ENCODE data around the gene PHAF1.

Gene PHAF1

GRCh38 chr16:67163999-67164558 is 54.3 kb downstream of the PHAF1 start:
- TF ChIP-seq CTCF (IDR thresholded peaks at IDR 0.05; ENCODE audit: low read length) = no peak
- no peak for TF ChIP-seq EZH2 (IDR thresholded peaks at IDR 0.05; ENCODE audit: borderline replicate concordance, low read length)
- Histone ChIP-seq H3K36me3 (ENCODE audit: insufficient read depth, low read length) (no peaks in the 10 kb centered on the region), H3K27ac (ENCODE audit: low read depth, low read length, poor library complexity, severe bottlenecking) (no peak overlapping the region), H3K4me2 (ENCODE audit: low read length) (peak overlapping the region; percentile 56; the same call in 1 of the 2 replicates), H3K4me1 (ENCODE audit: insufficient read depth, low read length, severe bottlenecking) (peaks cover 20% of the 10 kb centered on the region), H3F3A (ENCODE audit: insufficient read depth, low read length) (no peaks in the 10 kb centered on the region), H3K79me2 (ENCODE audit: insufficient read depth, low read length) (no peaks in the 10 kb centered on the region), H2AFZ (ENCODE audit: low read length) (no peak overlapping the region), H3K4me3 (ENCODE audit: low read depth, low read length, poor library complexity, severe bottlenecking) (peak overlapping the region; percentile 44), H3K9me2 (ENCODE audit: low read depth, low read length) (no peaks in the 10 kb centered on the region), H4K20me1 (ENCODE audit: insufficient read depth, low read length) (no peaks in the 10 kb centered on the region), H3K27me3 (ENCODE audit: insufficient read depth, low read length) (no peaks in the 10 kb centered on the region; the same call in 1 of the 2 replicates), H3K9ac (ENCODE audit: low read length) (no peak overlapping the region), H3K9me3 (ENCODE audit: low read length) (no peaks in the 10 kb centered on the region)

- no peaks in the 10 kb centered on the region for H3K9me2 ChIP-seq (ENCODE audit: low read depth, low read length)
- peak within 1 kb of the TSS; percentile 56 for H3K4me2 ChIP-seq (ENCODE audit: low read length)
- H2AFZ ChIP-seq (ENCODE audit: low read length) = no peak within 1 kb of the TSS
- TF ChIP-seq EZH2 (IDR thresholded peaks at IDR 0.05; ENCODE audit: borderline replicate concordance, low read length) = no peak
- no peak for TF ChIP-seq CTCF (IDR thresholded peaks at IDR 0.05; ENCODE audit: low read length)
- no peaks in the 10 kb centered on the region for H3K9me3 ChIP-seq (ENCODE audit: low read length)
- H3K4me1 ChIP-seq (ENCODE audit: insufficient read depth, low read length, severe bottlenecking) = peaks cover 19% of the 10 kb centered on the region
- no peaks in the 10 kb centered on the region for H3F3A ChIP-seq (ENCODE audit: insufficient read depth, low read length)
- peak within 1 kb of the TSS; percentile 44 for H3K4me3 ChIP-seq (ENCODE audit: low read depth, low read length, poor library complexity, severe bottlenecking)
- H3K27me3 ChIP-seq (ENCODE audit: insufficient read depth, low read length) = no peaks in the 10 kb centered on the region; the same call in 1 of the 2 replicates
- H3K9ac ChIP-seq (ENCODE audit: low read length) = no peak within 1 kb of the TSS
- no peaks in the 10 kb centered on the region for H3K36me3 ChIP-seq (ENCODE audit: insufficient read depth, low read length)
- no peaks in the 10 kb centered on the region for H4K20me1 ChIP-seq (ENCODE audit: insufficient read depth, low read length)
- H3K27ac ChIP-seq (ENCODE audit: low read depth, low read length, poor library complexity, severe bottlenecking) = no peak within 1 kb of the TSS
- H3K79me2 ChIP-seq (ENCODE audit: insufficient read depth, low read length) = no peaks in the 10 kb centered on the region
These were observed 54.9 kb downstream of the PHAF1 start, which contains the start of gene HSF4 for GRCh38 chr16:67164599-67165061. Gene HSF4, plus strand, starts transcription at chr16:67164745. Its CDS starts 67 bp downstream, at chr16:67164812.

GRCh38 chr16:67165121-67166078 is 55.7 kb downstream of the PHAF1 start:
- no peak overlapping the region for H3K9ac ChIP-seq (ENCODE audit: low read length)
- no peaks in the 10 kb centered on the region for H3K9me3 ChIP-seq (ENCODE audit: low read length)
- H3K4me3 ChIP-seq (ENCODE audit: low read depth, low read length, poor library complexity, severe bottlenecking) = no peak overlapping the region
- no peaks in the 10 kb centered on the region for H3F3A ChIP-seq (ENCODE audit: insufficient read depth, low read length)
- H4K20me1 ChIP-seq (ENCODE audit: insufficient read depth, low read length) = no peaks in the 10 kb centered on the region
- no peak overlapping the region for H2AFZ ChIP-seq (ENCODE audit: low read length)
- no peaks in the 10 kb centered on the region; the same call in 1 of the 2 replicates for H3K27me3 ChIP-seq (ENCODE audit: insufficient read depth, low read length)
- H3K27ac ChIP-seq (ENCODE audit: low read depth, low read length, poor library complexity, severe bottlenecking) = no peak overlapping the region
- no peak overlapping the region for H3K4me2 ChIP-seq (ENCODE audit: low read length)
- H3K9me2 ChIP-seq (ENCODE audit: low read depth, low read length) = no peaks in the 10 kb centered on the region
- no peak for TF ChIP-seq CTCF (IDR thresholded peaks at IDR 0.05; ENCODE audit: low read length)
- TF ChIP-seq EZH2 (IDR thresholded peaks at IDR 0.05; ENCODE audit: borderline replicate concordance, low read length) = no peak
- H3K79me2 ChIP-seq (ENCODE audit: insufficient read depth, low read length) = no peaks in the 10 kb centered on the region
- H3K4me1 ChIP-seq (ENCODE audit: insufficient read depth, low read length, severe bottlenecking) = peaks cover 21% of the 10 kb centered on the region
- H3K36me3 ChIP-seq (ENCODE audit: insufficient read depth, low read length) = no peaks in the 10 kb centered on the region
